DMS53 (cell line): ENCODE data around the gene COL1A1.

Source experiments
- DNase-seq: peaks from one replicate; lab custom pipeline; 2025; lab: John Stamatoyannopoulos, UW

The COL1A1 gene

GRCh38 chr17:50199803-50200456, 1.5 kb downstream of the COL1A1 start:
- DNase-seq: peak; percentile 96

GRCh38 chr17:50199211-50199802, 2.1 kb downstream of the COL1A1 start:
- DNase-seq: no peak

GRCh38 chr17:50198026-50198669, 3.3 kb downstream of the COL1A1 start:
- peak; percentile 83 for DNase-seq

- DNase-seq: no peak
Measured at GRCh38 chr17:50196826-50197225, 4.6 kb downstream of the COL1A1 start.

- no peak for DNase-seq
Measured at GRCh38 chr17:50196036-50196435, 5.4 kb downstream of the COL1A1 start.

- peak; percentile 35 for DNase-seq
Measured at GRCh38 chr17:50194934-50195865, 6.2 kb downstream of the COL1A1 start.

- no peak for DNase-seq
Measured at GRCh38 chr17:50194140-50194933, 7.1 kb downstream of the COL1A1 start.

- no peak for DNase-seq
Measured at GRCh38 chr17:50192618-50193291, 8.7 kb downstream of the COL1A1 start.

GRCh38 chr17:50192144-50192617, 9.2 kb downstream of the COL1A1 start:
- no peak for DNase-seq

GRCh38 chr17:50191359-50192143, 9.9 kb downstream of the COL1A1 start:
- DNase-seq: no peak

GRCh38 chr17:50190603-50191358, 10.7 kb downstream of the COL1A1 start:
- DNase-seq: no peak

GRCh38 chr17:50190293-50190602, 11.2 kb downstream of the COL1A1 start:
- DNase-seq: no peak

GRCh38 chr17:50189550-50190292, 11.7 kb downstream of the COL1A1 start:
- DNase-seq: no peak

GRCh38 chr17:50188921-50189549, 12.4 kb downstream of the COL1A1 start:
- DNase-seq: no peak

- no peak for DNase-seq
Measured at GRCh38 chr17:50188531-50188920, 12.9 kb downstream of the COL1A1 start.

GRCh38 chr17:50187751-50188530, 13.5 kb downstream of the COL1A1 start:
- no peak for DNase-seq

GRCh38 chr17:50187394-50187725, 14.1 kb downstream of the COL1A1 start:
- no peak for DNase-seq
